K562 (cell line): ENCODE measurements around the gene VPS33A. TPM values are rescaled to one million over a fixed set of nuclear protein-coding genes. Genes with fewer than 3 reads are reported as not detected.

ENCODE experiments used
- ATAC-seq: fragments of 200-7000 bp; cut with Tn5 transposase; 3 replicates; pipeline ENCODE4 v1.9.1; 2020; ENCODE audit warnings: moderate library complexity
- BruUV-seq: library from RNA; stranded (reverse); fragments of 400-500 nt; replicated peaks from 2 replicates; lab custom pipeline; 2021; lab: Mats Ljungman, UMichigan
- CTCF ChIA-PET: fragments of 300-600 bp; formaldehyde crosslinking; extraction: SDS; loops from one replicate; lab custom pipeline; 2021; ENCODE audit warnings: low intra/inter-chr PET ratio; lab: Yijun Ruan, JAX
- POLR2A ChIA-PET: fragments of 300-600, 350-650 bp; sonication (Branson Sonifier 250); formaldehyde crosslinking; extraction: SDS; loops from one replicate; lab custom pipeline; 2021; ENCODE audit warnings: antibody characterized with exemption, inconsistent platforms; lab: Yijun Ruan, JAX
- DNase-seq, 4 experiments: peaks; one replicate each; pipeline versions ENCODE4 v3.0.0 to v3.0.0-alpha.2; 2011 to 2018; ENCODE audit warnings: low spot score in 3 of 4, mixed read lengths in 3 of 4; ENCODE audit errors: extremely low read depth in 1 of 4
- FAIRE-seq: peaks from 2 replicates; lab custom pipeline; 2011; peaks lifted over from hg19 to GRCh38; lab: Jason Lieb, UNC
- H2AFZ ChIP-seq: 2 replicates; pipeline ENCODE4 v1.6.0; 2011; ENCODE audit warnings: low read depth, low read length, control low read depth, inconsistent platforms
- H3K27ac ChIP-seq: fragments of 200-600 bp; 3 replicates; pipeline ENCODE4 v1.8.0; 2011; ENCODE audit warnings: low read depth, mild to moderate bottlenecking, control low read depth, inconsistent platforms, low read length, moderate library complexity, mixed read lengths; ENCODE audit errors: extremely low read depth
- H3K27me3 ChIP-seq, 2 experiments: fragments of 300-600 bp in 1 of 2; 2 replicates in 1 of 2; 3 replicates in 1 of 2; pipeline versions ENCODE4 v1.6.0 to v1.8.0; 2011; ENCODE audit warnings: inconsistent platforms in 2 of 2, low read length in 2 of 2, mild to moderate bottlenecking in 1 of 2, mixed read lengths in 1 of 2, moderate library complexity in 1 of 2; ENCODE audit not compliant: control insufficient read depth in 2 of 2, insufficient read depth in 2 of 2
- H3K36me3 ChIP-seq: fragments of 300-600 bp; 3 replicates; pipeline ENCODE4 v1.8.0; 2011; ENCODE audit warnings: mild to moderate bottlenecking, low read length, inconsistent platforms; ENCODE audit not compliant: control insufficient read depth, insufficient read depth
- H3K4me1 ChIP-seq, 2 experiments: fragments of 200-600 bp in 1 of 2; replicated peaks in 1 of 2; 2 replicates in 1 of 2; 3 replicates in 1 of 2; pipeline versions ENCODE4 v1.5.1 to v1.8.0; 2011; ENCODE audit warnings: inconsistent platforms in 2 of 2, low read length in 2 of 2, mild to moderate bottlenecking in 1 of 2, mixed read lengths in 1 of 2, moderate library complexity in 1 of 2; ENCODE audit not compliant: control insufficient read depth in 2 of 2, insufficient read depth in 2 of 2
- H3K4me2 ChIP-seq: 2 replicates; pipeline ENCODE4 v1.6.1; 2011; ENCODE audit warnings: low read length, control low read depth, inconsistent platforms, mixed read lengths; ENCODE audit not compliant: insufficient read depth
- H3K4me3 ChIP-seq: fragments of 200-600 bp; sonication (generic), shearing (Covaris generic); 2 replicates; pipeline ENCODE4 v1.5.1; 2016; ENCODE audit warnings: control low read depth, inconsistent platforms
- H3K79me2 ChIP-seq: fragments of 200-600 bp; 3 replicates; pipeline ENCODE4 v1.8.0; 2011; ENCODE audit warnings: low read length, inconsistent platforms; ENCODE audit not compliant: control insufficient read depth, insufficient read depth
- H3K9ac ChIP-seq, 2 experiments: 2 replicates each; pipeline versions ENCODE4 v1.6.0 to v1.6.1; 2011; ENCODE audit warnings: low read depth in 2 of 2, low read length in 2 of 2, control low read depth in 1 of 2, inconsistent platforms in 1 of 2, mild to moderate bottlenecking in 1 of 2, mixed read lengths in 1 of 2; ENCODE audit not compliant: insufficient read depth in 1 of 2
- H3K9me1 ChIP-seq: one replicate; pipeline ENCODE4 v1.6.0; 2011; ENCODE audit warnings: inconsistent platforms, mild to moderate bottlenecking, low read length, moderate library complexity; ENCODE audit not compliant: control insufficient read depth, insufficient read depth
- H3K9me3 ChIP-seq: replicated peaks from 2 replicates; pipeline ENCODE4 v1.5.1; 2011; ENCODE audit warnings: low read depth, low read length, inconsistent platforms; ENCODE audit not compliant: control insufficient read depth, insufficient read depth
- H4K20me1 ChIP-seq: replicated peaks from 2 replicates; pipeline ENCODE4 v1.6.1; 2011; ENCODE audit warnings: low read length, inconsistent platforms, mixed read lengths; ENCODE audit not compliant: control insufficient read depth, insufficient read depth
- EHMT2 ChIP-seq: fragments of 450-650 bp; IDR thresholded peaks from 2 replicates; pipeline ENCODE4 v1.6.1; 2018; ENCODE audit warnings: antibody characterized with exemption
- HDAC2 ChIP-seq: fragments of 450-650 bp; IDR thresholded peaks from 2 replicates; pipeline ENCODE4 v1.6.1; 2016; ENCODE audit warnings: mild to moderate bottlenecking
- LARP7 ChIP-seq: fragments of 450-650 bp; IDR thresholded peaks from 2 replicates; pipeline ENCODE4 v1.6.1; 2016
- MEF2D ChIP-seq: conservative IDR thresholded peaks from 2 replicates; pipeline ENCODE4 v1.6.1; 2016; ENCODE audit warnings: low read depth, missing genetic modification characterization, missing compliant biosample characterization
- NBN ChIP-seq: fragments of 450-650 bp; IDR thresholded peaks from 2 replicates; pipeline ENCODE4 v1.6.1; 2016; ENCODE audit warnings: low read depth, mild to moderate bottlenecking
- NFE2L1 ChIP-seq: fragments of 450-650 bp; IDR thresholded peaks from 2 replicates; pipeline ENCODE4 v1.6.1; 2016; ENCODE audit warnings: missing genetic modification characterization, low read depth, mild to moderate bottlenecking, missing compliant biosample characterization, moderate library complexity, borderline replicate concordance
- PHF21A ChIP-seq: fragments of 450-650 bp; IDR thresholded peaks from 2 replicates; pipeline ENCODE4 v1.6.1; 2017; ENCODE audit warnings: low read depth, borderline replicate concordance
- POLR2AphosphoS2 ChIP-seq: IDR thresholded peaks from 2 replicates; pipeline ENCODE4 v1.6.1; 2012; ENCODE audit warnings: low read length, improper control_type of control experiment
- SRSF1 ChIP-seq: fragments of 200-400 bp; formaldehyde crosslinking; IDR thresholded peaks from 2 replicates; pipeline ENCODE4 v1.6.1; 2017; ENCODE audit warnings: mild to moderate bottlenecking, low read depth, low read length, moderate library complexity
- SUPT5H ChIP-seq: fragments of 450-650 bp; IDR thresholded peaks from 2 replicates; pipeline ENCODE4 v1.6.1; 2016
- YY1 ChIP-seq, 3 experiments: IDR thresholded peaks; 2 replicates each; pipeline ENCODE4 v1.6.1; 2011; ENCODE audit warnings: low read length in 2 of 3, mild to moderate bottlenecking in 2 of 3, moderate library complexity in 2 of 3, borderline replicate concordance in 1 of 3, control low read depth in 1 of 3, low read depth in 1 of 3; ENCODE audit not compliant: insufficient read depth in 3 of 3, insufficient replicate concordance in 2 of 3, control insufficient read depth in 1 of 3, insufficient read length in 1 of 3; ENCODE audit errors: extremely low read depth in 1 of 3
- ZBTB1 ChIP-seq: sonication (generic); formaldehyde crosslinking; IDR thresholded peaks from 2 replicates; pipeline ENCODE4 v1.8.1; 2023; ENCODE audit warnings: missing genetic modification reagents, low read depth, mild to moderate bottlenecking, borderline replicate concordance
- ZNF121 ChIP-seq: sonication (generic); formaldehyde crosslinking; conservative IDR thresholded peaks from 2 replicates; pipeline ENCODE4 v1.8.0; 2022; ENCODE audit warnings: missing genetic modification reagents
- ZNF445 ChIP-seq: fragments of 250-450 bp; sonication (Bioruptor Pico); IDR thresholded peaks from 2 replicates; pipeline ENCODE4 v1.4.0; 2020; ENCODE audit warnings: low read depth, mild to moderate bottlenecking, moderate library complexity
- ZNF79 ChIP-seq: fragments of 250-450 bp; sonication (Bioruptor Pico); IDR thresholded peaks from 2 replicates; pipeline ENCODE4 v1.4.0; 2020; ENCODE audit warnings: low read depth, mild to moderate bottlenecking, moderate library complexity
- WGBS: fragments of 100-300 bp; shearing (Covaris generic); methylation state at CpG from one replicate; pipeline ENCODE4 v1.1.6; 2016; ENCODE audit warnings: low coverage, mixed read lengths; ENCODE audit not compliant: insufficient coverage; ENCODE audit errors: missing lambda C conversion rate; 5-methylcytosine and 5-hydroxymethylcytosine counted together
- in situ Hi-C: fragments of 300-500 bp; cut with MboI; formaldehyde crosslinking; loops from 4 replicates; pipeline ENCODE4 v1.15.0; 2018; ENCODE audit warnings: inconsistent platforms, mixed read lengths
- intact Hi-C: fragments of 100-400 bp; cut with micrococcal nuclease; formaldehyde crosslinking; loops from 2 replicates; pipeline ENCODE4 v1.14.2; 2022
- polyA plus RNA-seq, 8 experiments: library from polyadenylated mRNA; depleted of rRNA in 4 of 8; stranded (reverse) in 5 of 8; unstranded in 3 of 8; fragments of >200 nt; fragmentation: Nextera tagmentation in 2 of 8; fragmentation: Illumina TruSeq in 1 of 8; extraction: Ambion mirVana in 2 of 8; extraction: Trizol in 1 of 8; gene quantifications; 2 replicates each; pipeline versions ENCODE4 v1.2.1 to v1.2.3, GENCODE V29; 2011 to 2014; ENCODE audit warnings: inconsistent platforms in 1 of 8, missing spikeins in 1 of 8
- total RNA-seq, 7 experiments: library from RNA; depleted of rRNA in 6 of 7; stranded (reverse); fragments of >200 nt in 6 of 7; fragmentation: Illumina TruSeq in 2 of 7; extraction: Trizol in 2 of 7; gene quantifications; 2 replicates each; pipeline versions ENCODE4 v1.2.1 to v1.2.3, GENCODE V29; 2011 to 2021; ENCODE audit warnings: low replicate concordance in 1 of 7
- TF ChIP-seq, protein P1 (sequence below): fragments of 450-650 bp; IDR thresholded peaks from 2 replicates; pipeline ENCODE4 v1.6.1; 2016; ENCODE audit warnings: low read depth, mild to moderate bottlenecking, moderate library complexity
- TF ChIP-seq, protein P2 (sequence below): fragments of 150-350 bp; IDR thresholded peaks from 2 replicates; pipeline ENCODE4 v1.6.1; 2014; ENCODE audit warnings: low read depth, mild to moderate bottlenecking, low read length, borderline replicate concordance
- TF ChIP-seq, protein P3 (sequence below): fragments of 250-450 bp; sonication (Bioruptor Pico); IDR thresholded peaks from 2 replicates; pipeline ENCODE4 v1.5.0; 2020; ENCODE audit warnings: mild to moderate bottlenecking, borderline replicate concordance

The VPS33A gene
- total and polyA plus RNA-seq, 9 of the 15 experiments (the other 6 are each of a cell fraction or from before 2014, with no cell fraction given), result 10.6 to 34.3 (median 25.3) TPM

DNA sequence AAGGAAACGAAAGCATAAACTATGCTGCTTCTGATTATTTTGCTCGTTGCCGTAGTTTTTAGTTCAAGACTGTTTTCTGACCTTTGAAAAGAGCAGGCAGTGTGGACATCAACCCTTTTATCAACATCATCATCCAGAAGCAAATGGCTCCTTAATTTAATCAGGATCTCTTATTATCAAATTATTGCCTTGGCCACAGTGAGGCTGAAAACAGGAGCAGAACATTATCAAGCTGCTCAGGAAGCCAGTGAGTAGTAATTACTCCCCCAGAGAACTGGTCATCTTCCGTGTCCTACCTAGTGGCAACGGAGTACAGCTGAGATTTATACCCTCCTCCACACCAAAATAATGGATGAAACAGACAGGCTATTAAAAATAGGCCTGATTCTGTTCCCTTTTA is 38.2 kb downstream of the VPS33A start:
- Histone ChIP-seq H3K9ac (no peak overlapping the region), H3K9me3 (no peaks in the 10 kb centered on the region), H2AFZ (no peak overlapping the region), H3K79me2 (peaks cover 26% of the 10 kb centered on the region), H3K27me3 (no peaks in the 10 kb centered on the region), H3K27ac (no peak overlapping the region), H3K4me3 (no peak overlapping the region), H3K4me2 (no peak overlapping the region), H4K20me1 (peaks cover 5% of the 10 kb centered on the region; the same call in 1 of the 2 replicates), H3K9me1 (no peaks in the 10 kb centered on the region), H3K4me1 (peaks cover 21 to 40% of the 10 kb centered on the region in 2 experiments), H3K36me3 (peaks cover 32% of the 10 kb centered on the region)
- in situ Hi-C loops, result no loop called here
- ATAC-seq, result no peak
- DNase-seq, result no peak
- intact Hi-C loops, result loop anchor here (5.0 kb wide), 1 partner anchor 39 kb away; the partner anchor contains the start of gene VPS33A
- ChIA-PET POLR2A (no interaction called here), CTCF (no interaction called here)
- BruUV-seq, result no TSS peak
- whole genome bisulfite sequencing, result 69% methylated on average over 5 of the region's 5 CpGs
- FAIRE-seq, result no peak
- TF ChIP-seq POLR2AphosphoS2 (no peak), EHMT2 (no peak), MEF2D (tag) (no peak), ZBTB1 (CRISPR knock-in tag) (no peak), ZNF79 (CRISPR knock-in tag) (no peak), YY1 (IDR thresholded peaks at IDR 0.05; ENCODE audit: borderline replicate concordance in 1 of 3, control insufficient read depth in 1 of 3, extremely low read depth in 1 of 3, insufficient read depth in 3 of 3, insufficient read length in 1 of 3, insufficient replicate concordance in 2 of 3, low read depth in 1 of 3, low read length in 2 of 3) (no peak), PHF21A (no peak), ZNF121 (CRISPR knock-in tag) (no peak), NBN (no peak), ZNF445 (no peak), HDAC2 (no peak), LARP7 (no peak), SUPT5H (no peak), NFE2L1 (tag) (no peak), SRSF1 (no peak)
- TF ChIP-seq, protein P1, sequence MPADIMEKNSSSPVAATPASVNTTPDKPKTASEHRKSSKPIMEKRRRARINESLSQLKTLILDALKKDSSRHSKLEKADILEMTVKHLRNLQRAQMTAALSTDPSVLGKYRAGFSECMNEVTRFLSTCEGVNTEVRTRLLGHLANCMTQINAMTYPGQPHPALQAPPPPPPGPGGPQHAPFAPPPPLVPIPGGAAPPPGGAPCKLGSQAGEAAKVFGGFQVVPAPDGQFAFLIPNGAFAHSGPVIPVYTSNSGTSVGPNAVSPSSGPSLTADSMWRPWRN, result no peak
- TF ChIP-seq, protein P2, sequence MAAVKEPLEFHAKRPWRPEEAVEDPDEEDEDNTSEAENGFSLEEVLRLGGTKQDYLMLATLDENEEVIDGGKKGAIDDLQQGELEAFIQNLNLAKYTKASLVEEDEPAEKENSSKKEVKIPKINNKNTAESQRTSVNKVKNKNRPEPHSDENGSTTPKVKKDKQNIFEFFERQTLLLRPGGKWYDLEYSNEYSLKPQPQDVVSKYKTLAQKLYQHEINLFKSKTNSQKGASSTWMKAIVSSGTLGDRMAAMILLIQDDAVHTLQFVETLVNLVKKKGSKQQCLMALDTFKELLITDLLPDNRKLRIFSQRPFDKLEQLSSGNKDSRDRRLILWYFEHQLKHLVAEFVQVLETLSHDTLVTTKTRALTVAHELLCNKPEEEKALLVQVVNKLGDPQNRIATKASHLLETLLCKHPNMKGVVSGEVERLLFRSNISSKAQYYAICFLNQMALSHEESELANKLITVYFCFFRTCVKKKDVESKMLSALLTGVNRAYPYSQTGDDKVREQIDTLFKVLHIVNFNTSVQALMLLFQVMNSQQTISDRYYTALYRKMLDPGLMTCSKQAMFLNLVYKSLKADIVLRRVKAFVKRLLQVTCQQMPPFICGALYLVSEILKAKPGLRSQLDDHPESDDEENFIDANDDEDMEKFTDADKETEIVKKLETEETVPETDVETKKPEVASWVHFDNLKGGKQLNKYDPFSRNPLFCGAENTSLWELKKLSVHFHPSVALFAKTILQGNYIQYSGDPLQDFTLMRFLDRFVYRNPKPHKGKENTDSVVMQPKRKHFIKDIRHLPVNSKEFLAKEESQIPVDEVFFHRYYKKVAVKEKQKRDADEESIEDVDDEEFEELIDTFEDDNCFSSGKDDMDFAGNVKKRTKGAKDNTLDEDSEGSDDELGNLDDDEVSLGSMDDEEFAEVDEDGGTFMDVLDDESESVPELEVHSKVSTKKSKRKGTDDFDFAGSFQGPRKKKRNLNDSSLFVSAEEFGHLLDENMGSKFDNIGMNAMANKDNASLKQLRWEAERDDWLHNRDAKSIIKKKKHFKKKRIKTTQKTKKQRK, result no peak
- TF ChIP-seq, protein P3, sequence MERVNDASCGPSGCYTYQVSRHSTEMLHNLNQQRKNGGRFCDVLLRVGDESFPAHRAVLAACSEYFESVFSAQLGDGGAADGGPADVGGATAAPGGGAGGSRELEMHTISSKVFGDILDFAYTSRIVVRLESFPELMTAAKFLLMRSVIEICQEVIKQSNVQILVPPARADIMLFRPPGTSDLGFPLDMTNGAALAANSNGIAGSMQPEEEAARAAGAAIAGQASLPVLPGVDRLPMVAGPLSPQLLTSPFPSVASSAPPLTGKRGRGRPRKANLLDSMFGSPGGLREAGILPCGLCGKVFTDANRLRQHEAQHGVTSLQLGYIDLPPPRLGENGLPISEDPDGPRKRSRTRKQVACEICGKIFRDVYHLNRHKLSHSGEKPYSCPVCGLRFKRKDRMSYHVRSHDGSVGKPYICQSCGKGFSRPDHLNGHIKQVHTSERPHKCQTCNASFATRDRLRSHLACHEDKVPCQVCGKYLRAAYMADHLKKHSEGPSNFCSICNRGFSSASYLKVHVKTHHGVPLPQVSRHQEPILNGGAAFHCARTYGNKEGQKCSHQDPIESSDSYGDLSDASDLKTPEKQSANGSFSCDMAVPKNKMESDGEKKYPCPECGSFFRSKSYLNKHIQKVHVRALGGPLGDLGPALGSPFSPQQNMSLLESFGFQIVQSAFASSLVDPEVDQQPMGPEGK (CRISPR knock-in tag), result no peak
